CD4-positive, alpha-beta memory T cell (primary cell): ENCODE results near the gene PICALM. TPM values are rescaled to one million over a fixed set of nuclear protein-coding genes. Genes with fewer than 3 reads are reported as not detected.

Experiments
- CTCF ChIA-PET: fragments of 350-600 bp; sonication (Branson Sonifier 250); formaldehyde crosslinking; loops from one replicate; lab custom pipeline; 2021; ENCODE audit warnings: inconsistent platforms; ENCODE audit not compliant: partially characterized antibody; lab: Charles Lee
- POLR2A ChIA-PET: fragments of 350-600 bp; sonication (Branson Sonifier 250); formaldehyde crosslinking; loops from one replicate; lab custom pipeline; 2021; ENCODE audit not compliant: partially characterized antibody; lab: Charles Lee
- DNase-seq, 5 donors: peaks; one replicate each; pipeline versions ENCODE4 v3.0.0 to v3.0.0-alpha.2; 2020 to 2022; ENCODE audit warnings: mixed read lengths in 1 of 5
- H3K27ac ChIP-seq: one replicate; pipeline ENCODE4 v1.7.0; 2013; ENCODE audit warnings: low read depth, low read length
- H3K27me3 ChIP-seq: 2 replicates; pipeline ENCODE4 v1.7.0; 2013; ENCODE audit warnings: mild to moderate bottlenecking, low read length, moderate library complexity; ENCODE audit not compliant: insufficient read depth
- H3K36me3 ChIP-seq: 2 replicates; pipeline ENCODE4 v1.7.0; 2013; ENCODE audit warnings: mild to moderate bottlenecking, low read length, moderate library complexity; ENCODE audit not compliant: insufficient read depth
- H3K4me1 ChIP-seq: 2 replicates; pipeline ENCODE4 v1.7.0; 2013; ENCODE audit warnings: mild to moderate bottlenecking, low read length, moderate library complexity; ENCODE audit not compliant: insufficient read depth
- H3K4me3 ChIP-seq, 2 donors: one replicate each; pipeline ENCODE4 v1.7.0; 2013; ENCODE audit warnings: low read length in 2 of 2, mild to moderate bottlenecking in 1 of 2
- H3K9me3 ChIP-seq, 2 donors: one replicate each; pipeline ENCODE4 v1.7.0; 2013; ENCODE audit warnings: low read length in 2 of 2, control low read depth in 1 of 2; ENCODE audit not compliant: control insufficient read depth in 1 of 2
- H3K27ac Mint-ChIP-seq, 7 donors: one replicate each; pipeline ENCODE4 v1.8.0; 2020 to 2021; ENCODE audit warnings: mixed read lengths in 7 of 7, mild to moderate bottlenecking in 6 of 7, inconsistent platforms in 3 of 7, moderate library complexity in 3 of 7
- H3K27me3 Mint-ChIP-seq, 2 donors: one replicate each; pipeline ENCODE4 v1.8.0; 2020 to 2021; ENCODE audit warnings: mixed read lengths in 2 of 2
- H3K36me3 Mint-ChIP-seq, 2 donors: one replicate each; pipeline ENCODE4 v1.8.0; 2020 to 2021; ENCODE audit warnings: mixed read lengths in 2 of 2, inconsistent platforms in 1 of 2, mild to moderate bottlenecking in 1 of 2
- H3K4me1 Mint-ChIP-seq, 4 donors: one replicate each; pipeline ENCODE4 v1.8.0; 2020 to 2021; ENCODE audit warnings: mixed read lengths in 4 of 4, mild to moderate bottlenecking in 1 of 4
- H3K4me3 Mint-ChIP-seq, 8 donors: one replicate each; pipeline ENCODE4 v1.8.0; 2020 to 2021; ENCODE audit warnings: mixed read lengths in 8 of 8, mild to moderate bottlenecking in 7 of 8, moderate library complexity in 6 of 8, inconsistent platforms in 3 of 8
- H3K9me3 Mint-ChIP-seq, 8 donors: one replicate each; pipeline ENCODE4 v1.8.0; 2020 to 2021; ENCODE audit warnings: mixed read lengths in 8 of 8, mild to moderate bottlenecking in 5 of 8, inconsistent platforms in 3 of 8, moderate library complexity in 1 of 8
- intact Hi-C: fragments of 100-400 bp; cut with micrococcal nuclease; formaldehyde crosslinking; loops from one replicate; pipeline ENCODE4 v1.15.1; 2023
- polyA plus RNA-seq, 2 donors: library from polyadenylated mRNA; unstranded; fragments of 300-500 nt; fragmentation: Illumina TruSeq; gene quantifications; one replicate each; pipeline ENCODE4 v1.2.3, GENCODE V29; 2021
- total RNA-seq, 2 experiments: library from RNA; stranded (reverse); gene quantifications; one replicate each; pipeline ENCODE4 v1.2.3, GENCODE V29; 2021

Gene PICALM
- total and polyA plus RNA-seq, 4 experiments from 2014 or later = 15.3 to 138 (median 76.8) TPM

GRCh38 chr11:85976525-85976924 lies 92.4 kb downstream of the PICALM start:
- Histone ChIP-seq H3K27me3 (no peaks in the 10 kb centered on the region), H3K36me3 (peaks cover 54% of the 10 kb centered on the region), H3K4me1 (no peaks in the 10 kb centered on the region), H3K9me3 (no peaks in the 10 kb centered on the region), H3K4me3 (no peak overlapping the region), H3K27ac (no peak overlapping the region)
- Mint-ChIP-seq H3K9me3 (no peaks in the 10 kb centered on the region), H3K36me3 (peaks cover 25 to 67% of the 10 kb centered on the region in 2 donors), H3K27ac (peak overlapping the region in 2 of 7 donors; percentile 8 to 29), H3K4me1 (peaks cover 0 to 7% (median 4%) of the 10 kb centered on the region in 4 donors), H3K27me3 (no peaks in the 10 kb centered on the region), H3K4me3 (no peak overlapping the region)
- intact Hi-C loops = no loop called here
- no peak for DNase-seq
- CTCF ChIA-PET = interaction anchor here (0.6 kb wide), 1 partner anchor 15 kb away, joined by 4 read pairs; no protein-coding TSS in a partner anchor
- POLR2A ChIA-PET = no interaction called here

DNA sequence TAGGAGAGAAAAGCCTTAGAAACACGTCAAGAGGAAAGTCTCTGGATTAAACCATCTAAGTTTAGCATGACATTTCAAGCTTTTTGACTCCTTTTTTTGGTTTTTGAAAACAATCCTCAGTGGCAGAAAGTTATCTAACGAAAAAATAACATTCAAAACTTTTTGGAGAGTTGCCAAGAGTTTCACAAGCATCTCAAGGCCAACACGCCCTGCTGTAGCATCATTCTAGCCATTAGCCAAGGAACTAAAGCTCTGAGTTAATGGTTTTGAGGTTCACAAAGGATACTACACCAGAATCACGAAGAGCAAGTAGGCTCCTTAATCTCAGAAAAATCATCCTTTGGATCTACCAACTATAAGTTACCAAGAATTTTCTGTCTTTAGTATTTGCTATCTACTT lies 94.8 kb downstream of the PICALM start:
- H3K4me3 Mint-ChIP-seq = no peak overlapping the region
- H3K4me3 ChIP-seq = no peak overlapping the region
- DNase-seq = no peak
- ChIA-PET POLR2A (no interaction called here), CTCF (interaction anchor here (0.6 kb wide), 1 partner anchor 317 kb away, joined by 3 read pairs; no protein-coding TSS in a partner anchor)
- peaks cover 33 to 69% of the 10 kb centered on the region in 2 donors for H3K36me3 Mint-ChIP-seq
- H3K27me3 Mint-ChIP-seq = no peaks in the 10 kb centered on the region
- H3K27ac ChIP-seq = no peak overlapping the region
- H3K4me1 Mint-ChIP-seq = peaks cover 5 to 16% (median 10%) of the 10 kb centered on the region in 4 donors
- H3K9me3 ChIP-seq = no peaks in the 10 kb centered on the region
- H3K27ac Mint-ChIP-seq = no peak overlapping the region
- H3K4me1 ChIP-seq = no peaks in the 10 kb centered on the region
- H3K9me3 Mint-ChIP-seq = no peaks in the 10 kb centered on the region
- no peaks in the 10 kb centered on the region for H3K27me3 ChIP-seq
- H3K36me3 ChIP-seq = peaks cover 55% of the 10 kb centered on the region
- intact Hi-C loops = no loop called here

DNA sequence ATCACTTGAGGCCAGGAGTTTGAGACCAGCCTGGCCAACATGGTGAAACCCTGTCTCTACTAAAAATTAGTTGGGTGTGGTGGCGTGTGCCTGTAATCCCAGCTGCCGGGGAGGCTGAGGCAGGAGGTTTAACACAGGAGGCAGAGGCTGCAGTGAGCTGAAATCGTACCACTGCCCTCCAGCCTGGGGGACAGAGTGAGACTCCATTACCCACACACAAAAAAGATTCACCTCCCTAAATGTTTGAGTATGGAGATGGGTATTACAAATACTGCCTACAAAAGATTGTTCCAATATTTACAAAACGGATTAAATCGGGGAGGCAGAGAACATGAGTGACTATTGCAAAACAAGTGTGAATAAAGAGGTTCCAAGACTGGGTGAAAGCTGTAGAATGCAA lies 98.3 kb downstream of the PICALM start:
- peaks cover 49 to 68% of the 10 kb centered on the region in 2 donors for H3K36me3 Mint-ChIP-seq
- no peak overlapping the region for H3K27ac ChIP-seq
- POLR2A ChIA-PET = no interaction called here
- no peak for DNase-seq
- no peaks in the 10 kb centered on the region for H3K27me3 ChIP-seq
- H3K27me3 Mint-ChIP-seq = no peaks in the 10 kb centered on the region
- intact Hi-C loops = no loop called here
- H3K36me3 ChIP-seq = peaks cover 45% of the 10 kb centered on the region
- no peak overlapping the region for H3K4me3 ChIP-seq
- no peaks in the 10 kb centered on the region for H3K9me3 Mint-ChIP-seq
- CTCF ChIA-PET = interaction anchor here (1.1 kb wide), 1 partner anchor 248 kb away, joined by 4 read pairs; no protein-coding TSS in a partner anchor
- H3K4me3 Mint-ChIP-seq = no peak overlapping the region
- H3K27ac Mint-ChIP-seq = peak overlapping the region in 3 of 7 donors; percentile 48 to 84 (median 61)
- H3K9me3 ChIP-seq = no peaks in the 10 kb centered on the region
- peaks cover 12 to 21% (median 19%) of the 10 kb centered on the region in 4 donors for H3K4me1 Mint-ChIP-seq
- H3K4me1 ChIP-seq = no peaks in the 10 kb centered on the region

GRCh38 chr11:85967457-85967856 lies 101.4 kb downstream of the PICALM start:
- no peak overlapping the region for H3K27ac ChIP-seq
- intact Hi-C loops = no loop called here
- H3K4me1 Mint-ChIP-seq = peaks cover 12 to 24% (median 20%) of the 10 kb centered on the region in 4 donors
- H3K9me3 ChIP-seq = no peaks in the 10 kb centered on the region
- H3K9me3 Mint-ChIP-seq = no peaks in the 10 kb centered on the region
- no peak overlapping the region for H3K4me3 ChIP-seq
- no peaks in the 10 kb centered on the region for H3K4me1 ChIP-seq
- H3K27me3 Mint-ChIP-seq = no peaks in the 10 kb centered on the region
- ChIA-PET POLR2A (no interaction called here), CTCF (no interaction called here)
- H3K27me3 ChIP-seq = no peaks in the 10 kb centered on the region
- H3K4me3 Mint-ChIP-seq = no peak overlapping the region
- peaks cover 55% of the 10 kb centered on the region for H3K36me3 ChIP-seq
- peak overlapping the region in 4 of 7 donors; percentile 9 to 73 (median 44) for H3K27ac Mint-ChIP-seq
- DNase-seq = no peak
- peaks cover 54 to 72% of the 10 kb centered on the region in 2 donors for H3K36me3 Mint-ChIP-seq

GRCh38 chr11:85965202-85965601 lies 103.7 kb downstream of the PICALM start:
- H3K36me3 Mint-ChIP-seq = peaks cover 63 to 80% of the 10 kb centered on the region in 2 donors
- no peaks in the 10 kb centered on the region for H3K9me3 Mint-ChIP-seq
- Histone ChIP-seq H3K36me3 (peaks cover 46% of the 10 kb centered on the region), H3K27me3 (no peaks in the 10 kb centered on the region), H3K9me3 (no peaks in the 10 kb centered on the region), H3K4me3 (no peak overlapping the region), H3K4me1 (no peaks in the 10 kb centered on the region), H3K27ac (no peak overlapping the region)
- no peak for DNase-seq
- POLR2A ChIA-PET = no interaction called here
- peak overlapping the region in 2 of 7 donors; percentile 47 to 48 for H3K27ac Mint-ChIP-seq
- intact Hi-C loops = no loop called here
- peaks cover 9 to 26% (median 21%) of the 10 kb centered on the region in 4 donors for H3K4me1 Mint-ChIP-seq
- CTCF ChIA-PET = no interaction called here
- no peaks in the 10 kb centered on the region for H3K27me3 Mint-ChIP-seq
- H3K4me3 Mint-ChIP-seq = no peak overlapping the region

DNA sequence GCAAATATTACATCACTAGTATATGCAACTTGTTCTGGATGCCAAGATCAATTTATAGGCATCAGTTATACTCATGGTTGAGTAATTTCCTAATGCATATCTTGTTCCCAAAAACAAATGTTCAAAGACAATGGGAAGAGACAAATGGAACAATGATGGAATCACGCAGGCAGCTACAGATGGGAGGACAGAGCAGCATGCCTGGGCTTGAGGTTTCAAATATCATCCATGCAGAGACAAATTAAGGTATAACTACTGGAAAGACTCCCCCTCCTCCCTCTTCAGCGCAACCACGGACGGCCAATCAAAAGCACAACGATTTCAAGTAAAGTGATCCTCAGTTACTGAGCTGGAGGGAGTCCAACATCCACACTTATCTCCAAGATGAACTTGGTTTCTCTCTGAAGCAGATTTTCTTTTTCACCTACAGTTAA lies 106.9 kb downstream of the PICALM start:
- ChIA-PET CTCF (interaction anchor here (0.9 to 1.6 kb wide), 3 partner anchors 19 to 107 kb away, joined by 3 to 4 read pairs (median 3); partner anchors contain the start of gene CCDC83), POLR2A (no interaction called here)
- Histone ChIP-seq H3K36me3 (peaks cover 63% of the 10 kb centered on the region), H3K4me1 (no peaks in the 10 kb centered on the region), H3K27me3 (no peaks in the 10 kb centered on the region), H3K27ac (no peak overlapping the region), H3K9me3 (no peaks in the 10 kb centered on the region), H3K4me3 (no peak overlapping the region)
- H3K4me1 Mint-ChIP-seq = peaks cover 0 to 9% (median 6%) of the 10 kb centered on the region in 4 donors
- no peaks in the 10 kb centered on the region for H3K9me3 Mint-ChIP-seq
- no peaks in the 10 kb centered on the region for H3K27me3 Mint-ChIP-seq
- no peak for DNase-seq
- peaks cover 71 to 86% of the 10 kb centered on the region in 2 donors for H3K36me3 Mint-ChIP-seq
- H3K27ac Mint-ChIP-seq = peak overlapping the region in 2 of 7 donors; percentile 11 to 53
- peak overlapping the region in 1 of 8 donors; percentile 7 for H3K4me3 Mint-ChIP-seq
- intact Hi-C loops = no loop called here

GRCh38 chr11:85961130-85961529 lies 107.8 kb downstream of the PICALM start:
- Histone ChIP-seq H3K4me1 (no peaks in the 10 kb centered on the region), H3K4me3 (no peak overlapping the region), H3K9me3 (no peaks in the 10 kb centered on the region), H3K27ac (no peak overlapping the region), H3K36me3 (peaks cover 64% of the 10 kb centered on the region), H3K27me3 (no peaks in the 10 kb centered on the region)
- Mint-ChIP-seq H3K4me1 (peaks cover 0 to 9% (median 6%) of the 10 kb centered on the region in 4 donors), H3K27me3 (no peaks in the 10 kb centered on the region), H3K27ac (peak overlapping the region in 1 of 7 donors; percentile 64), H3K4me3 (no peak overlapping the region), H3K9me3 (peaks cover 0 to 2% (median 0%) of the 10 kb centered on the region in 8 donors), H3K36me3 (peaks cover 76 to 87% of the 10 kb centered on the region in 2 donors)
- DNase-seq = no peak
- ChIA-PET CTCF (interaction anchor here (0.9 to 1.6 kb wide), 2 partner anchors 38 to 106 kb away, joined by 3 to 4 read pairs; partner anchors contain the start of gene CCDC83), POLR2A (no interaction called here)
- intact Hi-C loops = no loop called here
